ENCODE results near the gene PARD3B. TPM values are rescaled to one million over a fixed set of nuclear protein-coding genes. Genes with fewer than 3 reads are reported as not detected.

Gene PARD3B
- total RNA-seq, 2 experiments from 2014 or later = 0.11 to 0.88 TPM

DNA sequence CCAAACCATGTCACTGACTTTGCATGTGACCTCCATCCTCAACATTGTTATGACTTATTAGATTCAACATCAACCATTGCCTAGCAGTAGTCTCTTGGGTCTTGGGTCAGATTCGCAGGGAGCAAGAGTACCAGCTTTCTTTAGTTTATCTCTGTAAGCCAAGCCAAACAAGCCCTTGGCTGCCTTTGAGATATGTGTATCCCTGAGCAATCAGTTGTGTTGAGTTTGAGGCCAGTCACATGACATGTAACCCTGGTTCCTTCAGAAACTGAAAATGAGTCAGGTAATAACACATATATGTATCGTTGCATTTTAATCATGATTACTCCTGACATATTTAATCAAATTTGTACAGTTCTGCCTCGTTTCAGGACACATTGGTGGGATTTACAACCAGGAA lies 173.3 kb downstream of the PARD3B start:
- peaks cover 2% of the 10 kb centered on the region for H3K9me3 Mint-ChIP-seq
- H3K4me3 Mint-ChIP-seq = no peak overlapping the region
- CTCF ChIA-PET = no interaction called here
- H3K27ac Mint-ChIP-seq = no peak overlapping the region
- TF ChIP-seq, protein P1, sequence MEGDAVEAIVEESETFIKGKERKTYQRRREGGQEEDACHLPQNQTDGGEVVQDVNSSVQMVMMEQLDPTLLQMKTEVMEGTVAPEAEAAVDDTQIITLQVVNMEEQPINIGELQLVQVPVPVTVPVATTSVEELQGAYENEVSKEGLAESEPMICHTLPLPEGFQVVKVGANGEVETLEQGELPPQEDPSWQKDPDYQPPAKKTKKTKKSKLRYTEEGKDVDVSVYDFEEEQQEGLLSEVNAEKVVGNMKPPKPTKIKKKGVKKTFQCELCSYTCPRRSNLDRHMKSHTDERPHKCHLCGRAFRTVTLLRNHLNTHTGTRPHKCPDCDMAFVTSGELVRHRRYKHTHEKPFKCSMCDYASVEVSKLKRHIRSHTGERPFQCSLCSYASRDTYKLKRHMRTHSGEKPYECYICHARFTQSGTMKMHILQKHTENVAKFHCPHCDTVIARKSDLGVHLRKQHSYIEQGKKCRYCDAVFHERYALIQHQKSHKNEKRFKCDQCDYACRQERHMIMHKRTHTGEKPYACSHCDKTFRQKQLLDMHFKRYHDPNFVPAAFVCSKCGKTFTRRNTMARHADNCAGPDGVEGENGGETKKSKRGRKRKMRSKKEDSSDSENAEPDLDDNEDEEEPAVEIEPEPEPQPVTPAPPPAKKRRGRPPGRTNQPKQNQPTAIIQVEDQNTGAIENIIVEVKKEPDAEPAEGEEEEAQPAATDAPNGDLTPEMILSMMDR (IDR thresholded peaks at IDR 0.05) = no peak
- no peaks in the 10 kb centered on the region for H3K36me3 Mint-ChIP-seq (ENCODE audit: low read depth)
- no peak for DNase-seq
- ATAC-seq = no peak
- POLR2A ChIA-PET = no interaction called here
- H3K4me1 Mint-ChIP-seq (ENCODE audit: low read depth) = no peaks in the 10 kb centered on the region
- H3K27me3 Mint-ChIP-seq = no peaks in the 10 kb centered on the region
- intact Hi-C loops (cut with micrococcal nuclease) = no loop called here

DNA sequence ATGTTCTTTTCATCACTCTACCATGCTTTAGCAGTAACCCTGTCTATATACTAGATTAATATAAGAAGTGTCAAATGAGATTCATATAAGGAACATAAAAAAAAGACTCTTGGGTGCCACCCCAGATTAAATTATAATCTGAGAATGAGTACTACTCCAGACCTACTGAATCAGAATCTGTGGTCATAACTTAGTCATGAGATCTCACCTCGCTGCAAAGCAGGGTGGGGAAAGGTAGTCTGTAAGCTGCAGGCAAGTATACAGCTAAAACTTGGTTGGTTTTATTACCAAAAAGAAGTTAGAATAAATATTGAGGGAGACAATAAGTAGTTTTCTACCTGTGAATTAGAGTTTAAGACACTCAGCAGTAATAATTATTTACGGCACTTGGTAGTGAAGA lies 175.6 kb downstream of the PARD3B start:
- TF ChIP-seq, protein P1 (IDR thresholded peaks at IDR 0.05) = no peak
- Mint-ChIP-seq H3K4me1 (ENCODE audit: low read depth) (no peaks in the 10 kb centered on the region), H3K4me3 (no peak overlapping the region), H3K9me3 (peaks cover 2% of the 10 kb centered on the region), H3K27ac (no peak overlapping the region), H3K27me3 (peaks cover 1% of the 10 kb centered on the region), H3K36me3 (ENCODE audit: low read depth) (no peaks in the 10 kb centered on the region)
- DNase-seq (no peak), ATAC-seq (no peak)
- intact Hi-C loops (cut with micrococcal nuclease) = no loop called here
- ChIA-PET POLR2A (no interaction called here), CTCF (no interaction called here)

DNA sequence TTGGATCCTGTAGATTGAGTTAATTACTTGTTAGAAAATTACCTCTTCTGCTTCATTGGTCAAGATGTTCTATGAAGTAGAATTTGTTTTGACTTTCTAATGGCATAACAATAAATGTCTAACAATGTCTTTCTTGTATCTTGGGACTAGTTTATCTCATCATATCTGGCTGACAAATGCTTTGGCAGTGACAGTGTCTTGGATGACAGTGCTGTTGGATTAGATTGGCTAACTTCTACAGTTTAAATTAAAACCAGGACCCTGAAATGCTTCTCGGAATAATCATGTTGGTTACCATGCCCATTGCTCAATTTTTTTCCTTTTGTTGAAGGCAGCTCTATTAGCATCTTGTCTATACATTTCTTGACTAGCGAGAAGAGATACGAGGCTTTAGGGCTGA lies 176.9 kb downstream of the PARD3B start:
- intact Hi-C loops (cut with micrococcal nuclease) = no loop called here
- TF ChIP-seq, protein P1 (IDR thresholded peaks at IDR 0.05) = no peak
- ChIA-PET POLR2A (no interaction called here), CTCF (interaction anchor here (1.0 kb wide), 1 partner anchor 30 kb away, joined by 3 read pairs; no protein-coding TSS in a partner anchor)
- Mint-ChIP-seq H3K4me1 (ENCODE audit: low read depth) (no peaks in the 10 kb centered on the region), H3K27ac (no peak overlapping the region), H3K36me3 (ENCODE audit: low read depth) (no peaks in the 10 kb centered on the region), H3K9me3 (peaks cover 2% of the 10 kb centered on the region), H3K27me3 (peaks cover 1% of the 10 kb centered on the region), H3K4me3 (no peak overlapping the region)
- DNase-seq = no peak
- ATAC-seq = no peak

DNA sequence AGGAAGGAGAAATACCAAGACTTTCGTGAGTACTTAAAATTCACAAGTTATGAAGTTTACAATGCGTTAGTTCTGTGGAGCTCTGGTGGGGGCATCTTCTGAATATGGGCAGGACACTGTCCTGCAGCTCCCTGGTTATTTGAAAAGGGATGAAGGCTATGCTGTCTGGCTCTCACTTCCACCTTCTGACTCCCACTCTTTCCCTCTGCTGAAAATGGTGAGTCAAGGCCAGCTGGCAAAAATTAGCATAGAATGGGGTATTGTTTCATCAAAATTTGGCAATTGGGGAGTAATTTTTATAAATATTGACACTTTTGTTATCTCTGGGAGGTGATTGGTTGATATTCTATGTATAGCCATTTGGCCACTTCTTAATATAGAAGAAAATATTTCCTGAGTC lies 177.4 kb downstream of the PARD3B start:
- Mint-ChIP-seq H3K4me3 (no peak overlapping the region), H3K36me3 (ENCODE audit: low read depth) (no peaks in the 10 kb centered on the region), H3K9me3 (no peaks in the 10 kb centered on the region), H3K27ac (no peak overlapping the region), H3K27me3 (peaks cover 1% of the 10 kb centered on the region), H3K4me1 (ENCODE audit: low read depth) (no peaks in the 10 kb centered on the region)
- DNase-seq = no peak
- POLR2A ChIA-PET = no interaction called here
- intact Hi-C loops (cut with micrococcal nuclease) = no loop called here
- no peak for ATAC-seq
- TF ChIP-seq, protein P1 (IDR thresholded peaks at IDR 0.05) = no peak
- CTCF ChIA-PET = interaction anchor here (1.0 kb wide), 1 partner anchor 31 kb away, joined by 3 read pairs; no protein-coding TSS in a partner anchor

DNA sequence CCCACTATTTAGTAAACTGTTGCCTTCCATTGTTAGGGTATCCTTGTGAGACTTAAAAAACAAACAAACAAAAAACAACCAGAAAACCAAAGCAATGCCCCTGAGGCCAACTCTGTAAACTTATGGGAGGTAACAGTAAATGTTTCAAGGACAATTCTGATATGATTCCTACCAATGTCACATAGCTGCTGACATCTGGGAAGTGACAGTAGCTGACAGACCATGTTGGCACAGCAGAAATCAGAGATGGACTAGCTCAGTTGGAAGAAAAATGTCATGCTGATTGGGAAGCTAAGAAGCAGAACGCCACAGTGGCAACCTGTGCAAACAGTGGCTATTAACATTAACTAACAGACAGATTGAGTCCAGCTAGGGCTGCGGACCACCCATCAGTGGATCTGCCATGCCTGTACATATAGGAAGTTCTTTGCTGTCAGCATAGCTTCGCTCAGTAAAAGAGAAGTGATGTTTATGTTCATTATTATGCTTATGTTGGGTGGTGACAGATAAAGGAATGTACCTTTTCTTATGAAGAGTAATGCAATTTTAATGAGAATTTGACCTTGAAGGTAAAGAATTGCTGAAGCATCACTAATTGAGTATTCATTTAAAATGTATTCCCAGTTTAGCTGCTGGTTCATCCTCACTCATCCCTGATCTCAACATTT lies 180.6 kb downstream of the PARD3B start:
- TF ChIP-seq, protein P1 (IDR thresholded peaks at IDR 0.05) = no peak
- Mint-ChIP-seq H3K4me1 (ENCODE audit: low read depth) (no peaks in the 10 kb centered on the region), H3K9me3 (no peaks in the 10 kb centered on the region), H3K36me3 (ENCODE audit: low read depth) (no peaks in the 10 kb centered on the region), H3K27me3 (peaks cover 1% of the 10 kb centered on the region), H3K4me3 (no peak overlapping the region), H3K27ac (no peak overlapping the region)
- CTCF ChIA-PET = interaction anchor here (1.2 to 1.4 kb wide), 2 partner anchors 24 to 34 kb away, joined by 3 read pairs; no protein-coding TSS in a partner anchor
- ATAC-seq (no peak), DNase-seq (no peak)
- POLR2A ChIA-PET = no interaction called here
- intact Hi-C loops (cut with micrococcal nuclease) = no loop called here
